ENCODE measurements around the gene MYO9B. TPM values are rescaled to one million over a fixed set of nuclear protein-coding genes. Genes with fewer than 3 reads are reported as not detected.

Gene MYO9B
- total RNA-seq, 1 donor from 2014 or later = 205 TPM

GRCh38 chr19:17123041-17123440 lies 47.5 kb downstream of the MYO9B start:
- Histone ChIP-seq H3K27ac (no peak overlapping the region), H3K9me3 (no peaks in the 10 kb centered on the region), H3K27me3 (ENCODE audit: low read depth) (no peaks in the 10 kb centered on the region), H3K36me3 (peaks cover 14% of the 10 kb centered on the region), H3K4me1 (peaks cover 28% of the 10 kb centered on the region), H3K4me3 (no peak overlapping the region)
- intact Hi-C loops (cut with DNase I) = no loop called here
- no peak for TF ChIP-seq CTCF (IDR thresholded peaks at IDR 0.05)
- ATAC-seq (no peak), DNase-seq (no peak)

GRCh38 chr19:17124025-17124424 lies 48.4 kb downstream of the MYO9B start:
- peaks cover 28% of the 10 kb centered on the region for H3K4me1 ChIP-seq
- DNase-seq (no peak), ATAC-seq (no peak)
- H3K9me3 ChIP-seq = no peaks in the 10 kb centered on the region
- H3K36me3 ChIP-seq = peaks cover 10% of the 10 kb centered on the region
- TF ChIP-seq CTCF (IDR thresholded peaks at IDR 0.05) = no peak
- no peak overlapping the region for H3K4me3 ChIP-seq
- intact Hi-C loops (cut with DNase I) = no loop called here
- H3K27ac ChIP-seq = no peak overlapping the region
- H3K27me3 ChIP-seq (ENCODE audit: low read depth) = no peaks in the 10 kb centered on the region

- peak overlapping the region; percentile 27 for H3K4me3 ChIP-seq
- no peak for TF ChIP-seq CTCF (IDR thresholded peaks at IDR 0.05)
These were observed 49.6 kb downstream of the MYO9B start for GRCh38 chr19:17125062-17125727.

GRCh38 chr19:17125728-17126677 lies 50.4 kb downstream of the MYO9B start:
- Histone ChIP-seq H3K36me3 (peaks cover 5% of the 10 kb centered on the region), H3K4me1 (peaks cover 28% of the 10 kb centered on the region), H3K27ac (peak overlapping the region; percentile 73), H3K27me3 (ENCODE audit: low read depth) (no peaks in the 10 kb centered on the region), H3K9me3 (no peaks in the 10 kb centered on the region), H3K4me3 (peak overlapping the region; percentile 27)
- intact Hi-C loops (cut with DNase I) = no loop called here
- ATAC-seq (peak; percentile 88 to 90), DNase-seq (peak; percentile 84)
- no peak for TF ChIP-seq CTCF (IDR thresholded peaks at IDR 0.05)

More at GRCh38 chr19:17125062-17125727, 49.6 kb downstream of the MYO9B start:
- Histone ChIP-seq H3K9me3 (no peaks in the 10 kb centered on the region), H3K27me3 (ENCODE audit: low read depth) (no peaks in the 10 kb centered on the region), H3K4me1 (peaks cover 28% of the 10 kb centered on the region), H3K36me3 (peaks cover 5% of the 10 kb centered on the region), H3K27ac (peak overlapping the region; percentile 73)
- intact Hi-C loops (cut with DNase I) = no loop called here
- DNase-seq = no peak
- ATAC-seq = peak; percentile 53 to 62

GRCh38 chr19:17127671-17128070 lies 52.1 kb downstream of the MYO9B start:
- Histone ChIP-seq H3K27me3 (ENCODE audit: low read depth) (no peaks in the 10 kb centered on the region), H3K9me3 (no peaks in the 10 kb centered on the region), H3K27ac (no peak overlapping the region), H3K4me3 (no peak overlapping the region), H3K4me1 (peaks cover 28% of the 10 kb centered on the region), H3K36me3 (peaks cover 5% of the 10 kb centered on the region)
- intact Hi-C loops (cut with DNase I) = no loop called here
- ATAC-seq (no peak), DNase-seq (no peak)
- no peak for TF ChIP-seq CTCF (IDR thresholded peaks at IDR 0.05)

All from lower lobe of right lung (tissue), 2 donors.